Esophagus squamous epithelium (tissue), 4 donors: ENCODE results near the gene ANKRD28.

Experiments
- POLR2A ChIP-seq, 4 donors: fragments of 450-650 bp; IDR thresholded peaks; one replicate each; pipeline ENCODE4 v1.6.1; 2017; ENCODE audit warnings: antibody characterized with exemption in 4 of 4, mild to moderate bottlenecking in 4 of 4, moderate library complexity in 3 of 4
- TF ChIP-seq, protein P1 (sequence below), 6 experiments: fragments of 450-650 bp in 4 of 6; fragments of 200-600 bp in 2 of 6; sonication (generic) in 2 of 6; IDR thresholded peaks; one replicate each; pipeline ENCODE4 v1.5.1; 2016 to 2019; ENCODE audit warnings: antibody characterized with exemption in 6 of 6, mild to moderate bottlenecking in 4 of 6, moderate library complexity in 4 of 6

DNA sequence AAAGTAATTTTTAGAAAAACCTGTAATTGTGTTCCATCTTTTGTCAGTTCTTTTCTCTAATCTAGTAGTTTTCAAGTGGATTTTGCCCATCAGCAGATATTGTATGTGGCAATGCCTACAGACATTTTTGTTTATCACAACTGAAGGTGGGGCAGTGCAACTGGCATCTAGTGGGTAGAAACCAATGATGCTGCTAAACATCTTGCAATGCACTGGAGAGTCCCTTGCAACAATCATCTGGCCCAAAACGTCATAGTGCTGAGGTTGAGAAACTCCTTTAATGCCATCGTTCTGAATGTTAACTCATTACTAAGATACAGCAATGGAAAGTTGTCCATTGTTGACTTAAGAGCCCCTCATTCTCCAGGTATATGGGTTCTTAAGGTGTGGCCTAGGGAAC is 116.1 kb downstream of the ANKRD28 start:
- TF ChIP-seq, protein P1, sequence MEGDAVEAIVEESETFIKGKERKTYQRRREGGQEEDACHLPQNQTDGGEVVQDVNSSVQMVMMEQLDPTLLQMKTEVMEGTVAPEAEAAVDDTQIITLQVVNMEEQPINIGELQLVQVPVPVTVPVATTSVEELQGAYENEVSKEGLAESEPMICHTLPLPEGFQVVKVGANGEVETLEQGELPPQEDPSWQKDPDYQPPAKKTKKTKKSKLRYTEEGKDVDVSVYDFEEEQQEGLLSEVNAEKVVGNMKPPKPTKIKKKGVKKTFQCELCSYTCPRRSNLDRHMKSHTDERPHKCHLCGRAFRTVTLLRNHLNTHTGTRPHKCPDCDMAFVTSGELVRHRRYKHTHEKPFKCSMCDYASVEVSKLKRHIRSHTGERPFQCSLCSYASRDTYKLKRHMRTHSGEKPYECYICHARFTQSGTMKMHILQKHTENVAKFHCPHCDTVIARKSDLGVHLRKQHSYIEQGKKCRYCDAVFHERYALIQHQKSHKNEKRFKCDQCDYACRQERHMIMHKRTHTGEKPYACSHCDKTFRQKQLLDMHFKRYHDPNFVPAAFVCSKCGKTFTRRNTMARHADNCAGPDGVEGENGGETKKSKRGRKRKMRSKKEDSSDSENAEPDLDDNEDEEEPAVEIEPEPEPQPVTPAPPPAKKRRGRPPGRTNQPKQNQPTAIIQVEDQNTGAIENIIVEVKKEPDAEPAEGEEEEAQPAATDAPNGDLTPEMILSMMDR (IDR thresholded peaks at IDR 0.05): no peak
- no peak for TF ChIP-seq POLR2A (IDR thresholded peaks at IDR 0.05)
